ENCODE measurements around the gene BLOC1S5.

BLOC1S5 gene

DNA sequence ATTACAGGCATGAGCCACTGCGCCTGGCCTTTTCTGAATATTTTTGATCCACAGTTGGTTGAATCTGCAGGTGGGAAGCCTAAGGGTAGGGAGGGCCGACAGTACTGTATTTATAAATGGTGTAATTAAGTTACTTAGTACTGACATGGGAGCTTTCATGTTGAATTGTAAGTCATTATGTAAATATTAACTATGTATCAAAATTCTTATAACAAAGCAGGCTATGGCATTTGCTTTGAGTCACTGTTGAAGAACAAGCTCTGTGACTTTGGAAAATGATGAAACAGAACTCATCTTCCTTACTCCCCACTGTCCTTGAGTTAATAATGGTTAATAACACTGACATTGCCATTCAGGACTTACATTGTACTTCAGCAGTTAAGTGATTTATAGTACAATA lies 90.6 kb downstream of the BLOC1S5 start:
- Histone ChIP-seq H3K9me3 (ENCODE audit: control insufficient read depth, low read length) (peaks cover 18% of the 10 kb centered on the region), H3K36me3 (ENCODE audit: control insufficient read depth, insufficient read depth, low read length) (no peaks in the 10 kb centered on the region), H3K4me1 (ENCODE audit: control insufficient read depth, insufficient read depth, low read length, poor library complexity, severe bottlenecking) (peaks cover 20% of the 10 kb centered on the region), H3K4me3 (ENCODE audit: extremely low read depth, insufficient read depth, low read length, poor library complexity, severe bottlenecking) (no peak overlapping the region), H3K27ac (ENCODE audit: low read depth, low read length, severe bottlenecking) (no peak overlapping the region)
- WGBS, 2 experiments (ENCODE audit: insufficient coverage in 2 of 2) = 86 to 87% methylated on average over 1 to 2 of the region's 2 CpGs

DNA sequence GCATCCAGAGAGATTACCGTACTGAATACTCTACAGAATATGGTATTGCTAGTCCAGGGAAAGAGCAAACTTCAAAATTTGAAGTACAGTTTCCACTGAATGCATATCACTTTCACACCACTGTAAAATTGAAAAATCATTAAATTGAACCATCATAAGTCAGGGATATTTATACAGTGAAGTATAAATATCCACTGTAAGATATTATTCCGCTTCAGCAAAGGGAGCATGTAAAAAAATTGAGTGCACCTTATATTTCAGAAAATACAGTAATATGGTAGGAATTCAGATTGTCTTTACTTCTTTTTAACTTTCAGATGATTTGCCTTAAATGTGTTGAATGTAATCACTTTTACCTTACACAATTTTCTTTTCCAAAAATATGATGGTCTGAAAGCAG lies 92.7 kb downstream of the BLOC1S5 start:
- peaks cover 10% of the 10 kb centered on the region for H3K9me3 ChIP-seq (ENCODE audit: control insufficient read depth, low read length)
- WGBS, 2 experiments (ENCODE audit: insufficient coverage in 2 of 2) = 75% methylated on average over 1 of the region's 2 CpGs; no CpG with 5 or more reads in 1 of the 2 experiments
- H3K4me1 ChIP-seq (ENCODE audit: control insufficient read depth, insufficient read depth, low read length, poor library complexity, severe bottlenecking) = peaks cover 28% of the 10 kb centered on the region
- no peak overlapping the region for H3K27ac ChIP-seq (ENCODE audit: low read depth, low read length, severe bottlenecking)
- no peak overlapping the region for H3K4me3 ChIP-seq (ENCODE audit: extremely low read depth, insufficient read depth, low read length, poor library complexity, severe bottlenecking)
- H3K36me3 ChIP-seq (ENCODE audit: control insufficient read depth, insufficient read depth, low read length) = no peaks in the 10 kb centered on the region

DNA sequence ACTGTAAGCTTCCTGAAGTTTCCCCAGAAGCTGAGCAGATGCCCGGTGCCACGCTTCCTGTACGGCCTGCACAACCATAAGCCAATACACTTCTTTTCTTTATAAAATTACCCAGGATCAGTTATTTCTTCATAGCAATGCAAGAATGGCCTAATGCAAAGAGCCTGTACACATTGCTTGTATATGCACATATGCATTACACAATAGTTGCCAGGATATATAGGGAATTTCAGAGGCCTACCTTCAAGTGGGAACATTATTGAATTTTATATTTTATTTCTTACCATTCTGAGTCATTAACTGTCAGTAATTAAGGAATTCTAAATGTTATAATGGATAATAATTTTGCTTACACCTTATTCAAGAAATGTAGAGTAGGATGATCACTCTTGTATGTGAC lies 93.6 kb downstream of the BLOC1S5 start:
- H3K4me3 ChIP-seq (ENCODE audit: extremely low read depth, insufficient read depth, low read length, poor library complexity, severe bottlenecking) = no peak overlapping the region
- H3K9me3 ChIP-seq (ENCODE audit: control insufficient read depth, low read length) = peaks cover 10% of the 10 kb centered on the region
- H3K36me3 ChIP-seq (ENCODE audit: control insufficient read depth, insufficient read depth, low read length) = no peaks in the 10 kb centered on the region
- peaks cover 20% of the 10 kb centered on the region for H3K4me1 ChIP-seq (ENCODE audit: control insufficient read depth, insufficient read depth, low read length, poor library complexity, severe bottlenecking)
- no peak overlapping the region for H3K27ac ChIP-seq (ENCODE audit: low read depth, low read length, severe bottlenecking)
- WGBS, 2 experiments (ENCODE audit: insufficient coverage in 2 of 2) = 79% methylated on average over 3 of the region's 3 CpGs; no CpG with 5 or more reads in 1 of the 2 experiments

Measured in mesodermal cell (in vitro differentiated cells).